Hepatocyte (in vitro differentiated cells): ENCODE results near the gene SMIM38. TPM values are rescaled to one million over a fixed set of nuclear protein-coding genes. Genes with fewer than 3 reads are reported as not detected.

Source experiments
- DNase-seq: peaks from one replicate; pipeline ENCODE4 v3.0.0-alpha.2; 2016; ENCODE audit warnings: low spot score
- H2AFZ ChIP-seq: fragments of 200-600 bp; sonication (generic); 2 replicates; pipeline ENCODE4 v1.6.0; 2016; ENCODE audit warnings: antibody characterized with exemption, mild to moderate bottlenecking
- H3K27ac ChIP-seq: fragments of 200-600 bp; sonication (generic); 2 replicates; pipeline ENCODE4 v1.5.1; 2016; ENCODE audit warnings: mild to moderate bottlenecking
- H3K27me3 ChIP-seq: fragments of 200-600 bp; sonication (generic); 2 replicates; pipeline ENCODE4 v1.6.1; 2016
- H3K36me3 ChIP-seq: fragments of 200-600 bp; sonication (generic); replicated peaks from 2 replicates; pipeline ENCODE4 v1.5.1; 2016; ENCODE audit warnings: low read depth; ENCODE audit not compliant: insufficient read depth
- H3K4me1 ChIP-seq: fragments of 200-600 bp; sonication (generic); 2 replicates; pipeline ENCODE4 v1.5.1; 2016; ENCODE audit warnings: mild to moderate bottlenecking, moderate library complexity; ENCODE audit not compliant: insufficient read depth
- H3K4me2 ChIP-seq: fragments of 200-600 bp; sonication (generic); 2 replicates; pipeline ENCODE4 v1.6.0; 2016
- H3K4me3 ChIP-seq: fragments of 200-600 bp; sonication (generic); 2 replicates; pipeline ENCODE4 v1.5.1; 2016; ENCODE audit warnings: mild to moderate bottlenecking
- H3K79me2 ChIP-seq: fragments of 200-600 bp; sonication (generic); 2 replicates; pipeline ENCODE4 v1.6.0; 2017; ENCODE audit warnings: mild to moderate bottlenecking
- H3K9me2 ChIP-seq: fragments of 200-600 bp; sonication (generic); replicated peaks from 2 replicates; pipeline ENCODE4 v1.6.0; 2017; ENCODE audit warnings: mild to moderate bottlenecking; ENCODE audit not compliant: insufficient read depth
- H3K9me3 ChIP-seq: fragments of 200-600 bp; sonication (generic); 2 replicates; pipeline ENCODE4 v1.5.1; 2016; ENCODE audit warnings: low read depth, mild to moderate bottlenecking
- H4K20me1 ChIP-seq: fragments of 200-600 bp; sonication (generic); 2 replicates; pipeline ENCODE4 v1.6.0; 2016; ENCODE audit warnings: mild to moderate bottlenecking; ENCODE audit not compliant: insufficient read depth, poor library complexity, severe bottlenecking
- EZH2 ChIP-seq: fragments of 200-600 bp; sonication (generic); IDR thresholded peaks from 2 replicates; pipeline ENCODE4 v1.6.1; 2016; ENCODE audit warnings: antibody characterized with exemption, mild to moderate bottlenecking, borderline replicate concordance
- EZH2phosphoT487 ChIP-seq: fragments of 200-600 bp; sonication (generic); IDR thresholded peaks from one replicate; pipeline ENCODE4 v1.6.1; 2018; ENCODE audit warnings: antibody characterized with exemption, mild to moderate bottlenecking, low read depth, moderate library complexity; ENCODE audit not compliant: unreplicated experiment, severe bottlenecking
- WGBS: methylation state at CpG from one replicate; pipeline ENCODE4 v1.1.6; 2016; ENCODE audit warnings: low lambda C conversion rate; ENCODE audit errors: missing lambda C conversion rate; 5-methylcytosine and 5-hydroxymethylcytosine counted together
- polyA plus RNA-seq: library from polyadenylated mRNA; unstranded; fragments of >200 nt; fragmentation: Nextera tagmentation; extraction: Ambion mirVana; gene quantifications from 2 replicates; pipeline ENCODE4 v1.2.1, GENCODE V29; 2016
- total RNA-seq: library from RNA; depleted of rRNA; stranded (reverse); fragments of >200 nt; gene quantifications from 2 replicates; pipeline ENCODE4 v1.2.3, GENCODE V29; 2014
- TF ChIP-seq, protein P1 (sequence below): fragments of 200-600 bp; sonication (generic); IDR thresholded peaks from 2 replicates; pipeline ENCODE4 v1.5.1; 2016; ENCODE audit warnings: antibody characterized with exemption, mild to moderate bottlenecking; ENCODE audit not compliant: poor library complexity

SMIM38 gene
- total and polyA plus RNA-seq, 2 experiments from 2014 or later = 0.64 to 0.70 TPM

DNA sequence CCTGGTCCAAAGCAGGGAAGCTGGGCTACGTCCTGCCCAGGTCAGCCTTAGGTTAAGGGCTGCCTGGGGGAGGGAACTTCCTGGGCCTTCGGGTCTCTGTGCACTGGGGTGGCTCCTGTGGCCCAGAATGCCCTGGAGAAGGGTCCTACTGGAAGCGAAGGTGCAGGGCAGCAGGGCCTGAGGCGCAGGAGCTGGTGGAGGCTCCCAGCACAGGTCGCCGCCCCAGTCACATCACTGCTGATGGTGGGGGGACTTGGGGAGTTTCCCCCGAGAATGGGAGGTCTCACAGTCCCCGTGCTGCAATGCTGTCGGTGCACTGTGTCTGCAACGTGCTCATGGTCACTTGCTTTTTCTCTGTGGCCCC, 815 bp upstream of the SMIM38 start:
- Histone ChIP-seq H3K9me2 (no peaks in the 10 kb centered on the region), H3K27me3 (peaks cover 9% of the 10 kb centered on the region), H3K9me3 (no peaks in the 10 kb centered on the region), H2AFZ (no peak overlapping the region), H4K20me1 (no peaks in the 10 kb centered on the region), H3K4me1 (peaks cover 12% of the 10 kb centered on the region), H3K27ac (no peak overlapping the region), H3K36me3 (no peaks in the 10 kb centered on the region), H3K4me2 (no peak overlapping the region), H3K79me2 (no peaks in the 10 kb centered on the region), H3K4me3 (no peak overlapping the region)
- DNase-seq = no peak
- WGBS = 97% methylated on average over 9 of the region's 10 CpGs
- TF ChIP-seq EZH2phosphoT487 (no peak), EZH2 (no peak)
- TF ChIP-seq, protein P1, sequence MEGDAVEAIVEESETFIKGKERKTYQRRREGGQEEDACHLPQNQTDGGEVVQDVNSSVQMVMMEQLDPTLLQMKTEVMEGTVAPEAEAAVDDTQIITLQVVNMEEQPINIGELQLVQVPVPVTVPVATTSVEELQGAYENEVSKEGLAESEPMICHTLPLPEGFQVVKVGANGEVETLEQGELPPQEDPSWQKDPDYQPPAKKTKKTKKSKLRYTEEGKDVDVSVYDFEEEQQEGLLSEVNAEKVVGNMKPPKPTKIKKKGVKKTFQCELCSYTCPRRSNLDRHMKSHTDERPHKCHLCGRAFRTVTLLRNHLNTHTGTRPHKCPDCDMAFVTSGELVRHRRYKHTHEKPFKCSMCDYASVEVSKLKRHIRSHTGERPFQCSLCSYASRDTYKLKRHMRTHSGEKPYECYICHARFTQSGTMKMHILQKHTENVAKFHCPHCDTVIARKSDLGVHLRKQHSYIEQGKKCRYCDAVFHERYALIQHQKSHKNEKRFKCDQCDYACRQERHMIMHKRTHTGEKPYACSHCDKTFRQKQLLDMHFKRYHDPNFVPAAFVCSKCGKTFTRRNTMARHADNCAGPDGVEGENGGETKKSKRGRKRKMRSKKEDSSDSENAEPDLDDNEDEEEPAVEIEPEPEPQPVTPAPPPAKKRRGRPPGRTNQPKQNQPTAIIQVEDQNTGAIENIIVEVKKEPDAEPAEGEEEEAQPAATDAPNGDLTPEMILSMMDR = no peak

DNA sequence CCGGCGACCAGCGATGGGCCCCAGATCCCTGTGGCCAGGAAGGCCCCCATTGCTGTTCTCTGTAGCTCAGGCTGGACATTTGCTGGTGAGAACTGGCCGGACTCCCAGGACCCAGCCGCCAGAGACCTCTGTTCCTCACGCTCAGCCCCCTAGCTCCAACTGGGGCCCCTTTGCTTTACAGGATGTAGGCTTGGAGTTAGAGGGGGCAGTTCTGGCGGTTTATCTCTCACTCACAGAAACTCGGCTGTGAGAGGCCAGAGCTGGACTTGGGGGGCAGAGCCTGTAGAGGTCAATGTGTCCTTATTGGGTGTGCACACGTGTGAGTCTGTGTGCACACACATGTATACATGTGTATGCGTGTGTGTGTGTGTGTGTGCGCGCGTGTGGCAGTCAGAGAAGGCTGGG, 502 bp downstream of the SMIM38 start:
- Histone ChIP-seq H4K20me1 (no peaks in the 10 kb centered on the region), H3K4me2 (no peak overlapping the region), H3K36me3 (no peaks in the 10 kb centered on the region), H3K79me2 (no peaks in the 10 kb centered on the region), H3K4me3 (no peak overlapping the region), H3K27me3 (peaks cover 9% of the 10 kb centered on the region), H3K4me1 (peaks cover 12% of the 10 kb centered on the region), H3K9me3 (no peaks in the 10 kb centered on the region), H3K27ac (no peak overlapping the region), H2AFZ (no peak overlapping the region), H3K9me2 (no peaks in the 10 kb centered on the region)
- TF ChIP-seq, protein P1 = no peak
- TF ChIP-seq EZH2phosphoT487 (no peak), EZH2 (no peak)
- 76% methylated on average over 13 of the region's 13 CpGs for WGBS
- no peak for DNase-seq

DNA sequence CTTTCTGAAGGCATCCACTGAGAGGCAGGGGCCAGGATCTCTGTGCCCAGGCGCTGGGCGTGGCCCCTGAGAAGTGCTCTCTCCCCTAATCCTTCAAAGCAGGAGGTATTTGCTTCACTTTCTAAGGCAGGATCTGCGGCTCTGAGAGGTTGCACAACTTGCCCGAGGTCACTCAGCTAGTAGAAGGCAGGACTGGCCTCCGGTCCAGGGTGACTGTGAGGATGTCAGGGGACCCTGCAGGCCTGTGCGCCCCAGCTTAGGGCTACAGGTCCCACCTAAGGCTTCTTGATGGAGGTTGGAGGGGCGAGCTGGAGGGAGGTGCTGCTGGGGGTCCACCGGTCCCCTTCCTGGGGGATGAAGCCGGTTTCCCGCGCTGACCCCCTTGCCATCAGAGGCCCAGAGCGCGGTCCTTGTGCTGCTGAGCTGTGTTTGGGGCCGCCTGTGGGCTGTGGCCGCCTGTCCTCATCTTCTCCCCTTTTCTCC, 979 bp downstream of the SMIM38 start:
- DNase-seq = peak; percentile 33
- no peaks in the 10 kb centered on the region for H3K36me3 ChIP-seq
- H3K4me2 ChIP-seq = peak overlapping the region; percentile 25
- TF ChIP-seq EZH2phosphoT487 = no peak
- TF ChIP-seq, protein P1 = no peak
- no peak for TF ChIP-seq EZH2
- no peaks in the 10 kb centered on the region for H3K9me3 ChIP-seq
- H2AFZ ChIP-seq = no peak overlapping the region
- no peaks in the 10 kb centered on the region for H4K20me1 ChIP-seq
- H3K9me2 ChIP-seq = no peaks in the 10 kb centered on the region
- 90% methylated on average over 12 of the region's 15 CpGs for WGBS
- H3K27me3 ChIP-seq = peaks cover 9% of the 10 kb centered on the region
- peaks cover 12% of the 10 kb centered on the region for H3K4me1 ChIP-seq
- H3K27ac ChIP-seq = no peak overlapping the region
- H3K79me2 ChIP-seq = no peaks in the 10 kb centered on the region
- no peak overlapping the region for H3K4me3 ChIP-seq
